ENCODE results near the gene BMP8B. TPM values are rescaled to one million over a fixed set of nuclear protein-coding genes. Genes with fewer than 3 reads are reported as not detected.

The BMP8B gene
- total RNA-seq, 4 donors from 2014 or later, result 0.83 to 4.6 (median 2.3) TPM

DNA sequence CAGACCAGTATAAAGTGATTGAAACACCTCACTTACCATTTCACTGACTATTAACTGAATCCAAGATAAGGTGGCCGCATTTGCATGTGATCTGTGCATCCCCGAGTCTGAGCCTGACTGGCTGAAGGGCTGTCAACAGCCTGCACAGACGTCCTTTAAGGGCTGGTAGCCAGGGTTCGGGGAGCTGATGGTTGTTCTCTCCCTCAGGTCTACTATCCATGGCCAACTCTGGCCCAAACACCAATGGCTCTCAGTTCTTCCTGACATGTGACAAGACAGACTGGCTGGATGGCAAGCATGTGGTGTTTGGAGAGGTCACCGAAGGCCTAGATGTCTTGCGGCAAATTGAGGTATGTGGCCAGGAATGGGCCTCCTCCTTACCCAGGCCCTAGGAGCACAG, 36.0 kb downstream of the BMP8B start:
- peaks cover 78 to 100% (median 97%) of the 10 kb centered on the region in 4 donors for H3K36me3 ChIP-seq
- peak overlapping the region; percentile 23 to 62 (median 54) for H3K27ac ChIP-seq (replicated peaks in 1 of 4)

DNA sequence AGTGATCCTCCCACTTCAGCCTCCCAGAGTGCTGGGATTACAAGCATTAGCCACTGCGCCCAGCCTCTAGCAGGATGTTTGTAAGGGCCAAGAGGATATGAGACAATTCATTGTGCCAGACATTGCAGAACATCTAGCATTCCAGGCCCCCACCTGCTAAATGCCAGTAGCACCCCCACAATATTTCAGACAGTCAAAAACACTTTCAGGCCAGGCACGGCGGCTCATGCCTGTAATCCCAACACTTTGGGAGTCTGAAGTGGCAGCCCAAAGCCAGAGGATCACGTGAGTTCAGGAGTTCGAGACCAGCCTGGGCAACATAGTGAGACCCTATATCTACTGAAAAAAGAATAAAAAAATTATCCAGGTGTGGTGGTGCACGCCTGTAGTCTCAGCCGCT, 37.1 kb downstream of the BMP8B start:
- WGBS, result 93% methylated on average over 7 of the region's 7 CpGs
- H3K36me3 ChIP-seq, result peaks cover 82 to 100% (median 97%) of the 10 kb centered on the region in 4 donors
- H3K4me3 ChIP-seq, result no peak overlapping the region
- H3K27me3 ChIP-seq, result no peaks in the 10 kb centered on the region
- no peak for TF ChIP-seq EP300 (IDR thresholded peaks at IDR 0.05)
- no peak overlapping the region for H3K27ac ChIP-seq (replicated peaks in 1 of 4)
- peaks cover 0 to 32% (median 23%) of the 10 kb centered on the region in 4 donors for H3K4me1 ChIP-seq
- intact Hi-C loops (cut with DNase I), result no loop called here
- no peak for DNase-seq (ENCODE audit: extremely low spot score)
- H3K9me3 ChIP-seq, result no peaks in the 10 kb centered on the region

More for the DNA sequence above, 36.0 kb downstream of the BMP8B start:
- Histone ChIP-seq H3K9me3 (no peaks in the 10 kb centered on the region), H3K27me3 (no peaks in the 10 kb centered on the region), H3K4me1 (peaks cover 0 to 32% (median 23%) of the 10 kb centered on the region in 4 donors), H3K4me3 (no peak overlapping the region)
- TF ChIP-seq, protein P1, sequence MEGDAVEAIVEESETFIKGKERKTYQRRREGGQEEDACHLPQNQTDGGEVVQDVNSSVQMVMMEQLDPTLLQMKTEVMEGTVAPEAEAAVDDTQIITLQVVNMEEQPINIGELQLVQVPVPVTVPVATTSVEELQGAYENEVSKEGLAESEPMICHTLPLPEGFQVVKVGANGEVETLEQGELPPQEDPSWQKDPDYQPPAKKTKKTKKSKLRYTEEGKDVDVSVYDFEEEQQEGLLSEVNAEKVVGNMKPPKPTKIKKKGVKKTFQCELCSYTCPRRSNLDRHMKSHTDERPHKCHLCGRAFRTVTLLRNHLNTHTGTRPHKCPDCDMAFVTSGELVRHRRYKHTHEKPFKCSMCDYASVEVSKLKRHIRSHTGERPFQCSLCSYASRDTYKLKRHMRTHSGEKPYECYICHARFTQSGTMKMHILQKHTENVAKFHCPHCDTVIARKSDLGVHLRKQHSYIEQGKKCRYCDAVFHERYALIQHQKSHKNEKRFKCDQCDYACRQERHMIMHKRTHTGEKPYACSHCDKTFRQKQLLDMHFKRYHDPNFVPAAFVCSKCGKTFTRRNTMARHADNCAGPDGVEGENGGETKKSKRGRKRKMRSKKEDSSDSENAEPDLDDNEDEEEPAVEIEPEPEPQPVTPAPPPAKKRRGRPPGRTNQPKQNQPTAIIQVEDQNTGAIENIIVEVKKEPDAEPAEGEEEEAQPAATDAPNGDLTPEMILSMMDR (IDR thresholded peaks at IDR 0.05), result no peak
- TF ChIP-seq POLR2A (IDR thresholded peaks at IDR 0.05; ENCODE audit: low read depth) (no peak), EP300 (IDR thresholded peaks at IDR 0.05) (no peak), POLR2AphosphoS5 (IDR thresholded peaks at IDR 0.05) (no peak)
- 81% methylated on average over 6 of the region's 6 CpGs for WGBS
- DNase-seq (ENCODE audit: extremely low spot score), result no peak
- intact Hi-C loops (cut with DNase I), result no loop called here

DNA sequence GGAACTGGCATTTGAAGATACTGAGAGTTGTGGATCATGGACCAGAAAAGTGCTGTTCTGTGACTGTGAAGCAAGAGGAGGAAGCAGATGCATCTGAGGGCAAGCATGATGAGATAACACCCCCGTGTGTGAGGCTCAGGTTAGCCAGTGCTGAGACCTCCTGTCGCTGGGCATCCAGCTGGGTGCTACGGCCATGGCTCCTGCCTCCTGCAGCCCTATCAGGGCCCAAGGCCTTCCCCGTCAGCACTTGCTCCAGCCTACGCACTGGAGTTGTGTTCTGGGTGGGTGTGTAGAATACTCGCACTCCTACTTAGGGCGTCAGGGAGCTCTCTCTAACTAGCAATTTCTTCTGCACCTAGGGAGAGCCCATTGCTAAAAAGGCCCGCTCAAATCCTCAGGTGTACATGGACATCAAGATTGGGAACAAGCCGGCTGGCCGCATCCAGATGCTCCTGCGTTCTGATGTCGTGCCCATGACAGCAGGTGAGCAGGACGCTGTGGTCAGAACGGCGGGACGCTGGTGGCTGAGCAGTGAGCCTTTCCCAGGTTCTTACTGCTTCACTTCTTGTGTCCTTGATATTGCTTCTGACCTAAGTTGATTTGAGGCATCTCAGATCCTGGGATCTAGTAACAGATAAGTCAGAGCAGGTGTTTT, 43.5 kb downstream of the BMP8B start:
- no peak for TF ChIP-seq EP300 (IDR thresholded peaks at IDR 0.05)
- TF ChIP-seq, protein P1 (IDR thresholded peaks at IDR 0.05), result no peak
- no peak for TF ChIP-seq POLR2AphosphoS5 (IDR thresholded peaks at IDR 0.05)
- no peak for TF ChIP-seq POLR2A (IDR thresholded peaks at IDR 0.05; ENCODE audit: low read depth)
- H3K36me3 ChIP-seq, result peaks cover 72 to 100% (median 87%) of the 10 kb centered on the region in 4 donors
- H3K9me3 ChIP-seq, result no peaks in the 10 kb centered on the region
- peaks cover 0 to 9% (median 7%) of the 10 kb centered on the region in 4 donors for H3K4me1 ChIP-seq
- H3K27me3 ChIP-seq, result no peaks in the 10 kb centered on the region
- H3K4me3 ChIP-seq, result no peak overlapping the region
- no peak for DNase-seq (ENCODE audit: extremely low spot score)
- intact Hi-C loops (cut with DNase I), result no loop called here
- 88% methylated on average over 15 of the region's 16 CpGs for WGBS
- H3K27ac ChIP-seq (replicated peaks in 1 of 4), result no peak overlapping the region

DNA sequence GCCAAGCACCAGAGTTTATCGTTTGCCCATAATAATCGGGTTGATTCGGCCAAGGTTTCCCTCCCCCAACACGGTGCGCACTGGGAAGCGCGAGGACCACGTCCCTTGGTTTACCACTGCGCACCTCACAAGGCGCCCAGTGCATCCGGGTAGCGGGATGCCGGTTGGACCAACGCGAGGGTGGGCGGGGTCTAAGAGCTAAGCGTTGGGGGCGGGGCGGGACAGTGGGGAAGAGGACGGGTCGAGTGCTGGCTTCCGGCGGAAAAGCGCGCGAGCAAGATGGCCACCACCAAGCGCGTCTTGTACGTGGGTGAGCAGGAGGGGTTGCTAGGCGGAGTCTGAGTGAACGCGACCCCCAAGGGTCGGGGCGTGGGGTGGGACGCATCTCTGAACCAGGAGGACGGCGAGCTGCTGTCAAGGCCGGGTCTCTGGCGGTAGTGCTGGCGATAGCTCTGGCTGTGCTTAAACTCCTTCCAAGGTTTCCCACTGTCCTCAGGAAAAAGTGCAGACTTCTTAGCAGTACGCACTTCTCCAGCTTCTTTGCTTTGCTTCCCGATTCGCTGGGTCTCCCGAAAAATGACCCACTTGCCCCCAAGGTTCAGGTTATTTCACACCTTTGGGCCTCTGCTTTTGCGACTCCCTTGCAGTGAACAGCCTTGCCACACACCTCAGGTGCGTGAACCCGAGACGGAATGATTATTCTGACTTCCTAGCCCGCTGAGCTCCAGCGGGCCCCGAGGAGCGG, 49.9 kb downstream of the BMP8B start, which contains the start of gene PPIE:
PPIE (plus strand) TSS at position 261 of the 745 bp plus-strand sequence; CDS start at position 280, 19 bp downstream.
- Histone ChIP-seq H3K36me3 (peaks cover 16 to 38% (median 25%) of the 10 kb centered on the region in 4 donors), H3K4me1 (peaks cover 9 to 28% (median 25%) of the 10 kb centered on the region in 4 donors), H3K9me3 (no peaks in the 10 kb centered on the region), H3K27ac (replicated peaks in 1 of 4) (peak within 1 kb of the TSS; percentile 68 to 82 (median 75)), H3K27me3 (peaks cover 0 to 6% (median 0%) of the 10 kb centered on the region in 4 donors), H3K4me3 (peak within 1 kb of the TSS; percentile 63 to 87 (median 78))
- TF ChIP-seq, protein P1 (IDR thresholded peaks at IDR 0.05), result no peak
- TF ChIP-seq POLR2AphosphoS5 (IDR thresholded peaks at IDR 0.05), result peak; percentile 76 to 85
- under 1% methylated on average over 35 of the region's 52 CpGs for WGBS
- intact Hi-C loops (cut with DNase I), result no loop called here
- DNase-seq (ENCODE audit: extremely low spot score), result peak; percentile 97

DNA sequence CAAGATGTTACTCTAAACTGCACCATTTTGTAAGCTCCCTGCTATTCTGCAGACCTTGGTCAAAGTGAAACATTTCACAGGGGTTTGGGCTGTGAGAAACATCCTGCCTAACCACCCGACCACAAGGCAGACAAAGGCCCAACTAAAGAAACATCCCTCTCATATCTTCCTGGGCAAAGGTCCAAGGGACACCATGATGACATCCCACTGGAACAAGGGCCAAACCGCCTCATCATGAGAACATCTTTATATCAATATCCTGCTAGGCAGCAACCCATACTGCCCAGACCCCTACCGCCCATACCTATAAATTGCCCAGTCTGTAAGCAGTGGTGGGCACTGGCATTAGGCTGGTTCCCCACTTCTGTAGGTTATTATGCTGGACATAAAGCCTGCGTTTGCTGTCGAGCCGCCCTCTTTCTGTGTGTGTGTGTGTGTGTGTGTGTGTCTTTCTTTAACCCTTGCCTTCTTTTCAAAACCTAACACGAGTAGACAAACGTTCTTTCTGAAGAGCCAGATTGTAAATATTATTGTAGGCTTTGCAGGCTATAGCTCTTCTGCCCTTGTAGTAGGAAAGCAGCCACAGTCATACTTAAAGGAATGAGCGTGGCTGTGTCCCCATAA, 51.0 kb downstream of the BMP8B start:
- peaks cover 0 to 6% (median 0%) of the 10 kb centered on the region in 4 donors for H3K27me3 ChIP-seq
- H3K36me3 ChIP-seq, result peaks cover 11 to 27% (median 14%) of the 10 kb centered on the region in 4 donors
- no peaks in the 10 kb centered on the region for H3K9me3 ChIP-seq
- peaks cover 12 to 38% (median 36%) of the 10 kb centered on the region in 4 donors for H3K4me1 ChIP-seq
- intact Hi-C loops (cut with DNase I), result no loop called here
- H3K4me3 ChIP-seq, result no peak overlapping the region
- no peak overlapping the region for H3K27ac ChIP-seq (replicated peaks in 1 of 4)
- no peak for TF ChIP-seq EP300 (IDR thresholded peaks at IDR 0.05)
- TF ChIP-seq, protein P1 (IDR thresholded peaks at IDR 0.05), result no peak
- no peak for DNase-seq (ENCODE audit: extremely low spot score)
- 65% methylated on average over 8 of the region's 9 CpGs for WGBS
